MM.1S (cell line): ENCODE measurements around the gene SELENOO.

ENCODE experiments used
- CTCF ChIP-seq: fragments of 300-600 bp; sonication (generic); IDR thresholded peaks from 2 replicates; pipeline ENCODE4 v1.5.1; 2016; ENCODE audit warnings: antibody characterized with exemption, low read length, mixed read lengths
- EZH2 ChIP-seq: fragments of 300-600 bp; sonication (generic); optimal IDR thresholded peaks from 2 replicates; pipeline ENCODE3; 2017; ENCODE audit warnings: low read depth, mild to moderate bottlenecking, antibody characterized with exemption, low read length, mixed read lengths

- TF ChIP-seq CTCF (no peak), EZH2 (no peak)
These were observed 27.6 kb downstream of the SELENOO start for GRCh38 chr22:50228366-50228765.
